ENCODE data around the gene ARHGAP30. TPM values are rescaled to one million over a fixed set of nuclear protein-coding genes. Genes with fewer than 3 reads are reported as not detected.
"Not testable (repeated sequence)": the region's sequence is repeated elsewhere in the genome, so short reads cannot be mapped to it uniquely, and the experiment has no call there.

The ARHGAP30 gene
- total and polyA plus RNA-seq, 12 donors, result 1.2 to 16.4 (median 1.9) TPM

GRCh38 chr1:161068306-161069234, 1.1 kb downstream of the ARHGAP30 start:
- intact Hi-C loops (cut with DNase I), result no loop called here
- Histone ChIP-seq H3K27me3 (peaks cover 0 to 22% (median 9%) of the 10 kb centered on the region in 7 donors), H3K4me1 (peaks cover 0 to 58% (median 0%) of the 10 kb centered on the region in 9 donors), H3K9me3 (no peaks in the 10 kb centered on the region), H3K27ac (peak overlapping the region in 7 of 10 donors; percentile 51 to 97 (median 61)), H3K4me3 (peak overlapping the region in 8 of 10 donors; percentile 5 to 82 (median 36)), H3K36me3 (peaks cover 0 to 16% (median 0%) of the 10 kb centered on the region in 9 donors)
- ATAC-seq (peak; percentile 69 to 85 (median 78)), DNase-seq (peak; percentile 60 to 62)
- WGBS, 2 donors, result 70 to 72% methylated on average over 10 of the region's 10 CpGs
- no peak for TF ChIP-seq CTCF (IDR thresholded peaks at IDR 0.05)

- Histone ChIP-seq H3K9me3 (no peaks in the 10 kb centered on the region), H3K27ac (peak overlapping the region in 1 of 10 donors; percentile 97), H3K27me3 (peaks cover 0 to 28% (median 11%) of the 10 kb centered on the region in 7 donors), H3K4me1 (peaks cover 0 to 62% (median 0%) of the 10 kb centered on the region in 9 donors), H3K4me3 (peak overlapping the region in 1 of 10 donors; percentile 82), H3K36me3 (peaks cover 0 to 25% (median 0%) of the 10 kb centered on the region in 9 donors)
- DNase-seq (no peak), ATAC-seq (no peak)
- intact Hi-C loops (cut with DNase I), result no loop called here
- WGBS, 2 donors, result 71 to 74% methylated on average over 3 of the region's 3 CpGs
- no peak for TF ChIP-seq CTCF (IDR thresholded peaks at IDR 0.05)
These were observed 3.0 kb downstream of the ARHGAP30 start for GRCh38 chr1:161066694-161067093.

GRCh38 chr1:161065681-161066080, 4.0 kb downstream of the ARHGAP30 start:
- DNase-seq; H3K27ac ChIP-seq; ATAC-seq; H3K9me3 ChIP-seq; intact Hi-C loops (cut with DNase I); H3K4me3 ChIP-seq: not testable (repeated sequence)
- Histone ChIP-seq H3K36me3 (peaks cover 0 to 31% (median 0%) of the 10 kb centered on the region in 9 donors), H3K27me3 (peaks cover 0 to 28% (median 18%) of the 10 kb centered on the region in 7 donors), H3K4me1 (peaks cover 0 to 61% (median 0%) of the 10 kb centered on the region in 9 donors)
- 88 to 97% methylated on average over 7 of the region's 7 CpGs for WGBS, 2 donors

DNA sequence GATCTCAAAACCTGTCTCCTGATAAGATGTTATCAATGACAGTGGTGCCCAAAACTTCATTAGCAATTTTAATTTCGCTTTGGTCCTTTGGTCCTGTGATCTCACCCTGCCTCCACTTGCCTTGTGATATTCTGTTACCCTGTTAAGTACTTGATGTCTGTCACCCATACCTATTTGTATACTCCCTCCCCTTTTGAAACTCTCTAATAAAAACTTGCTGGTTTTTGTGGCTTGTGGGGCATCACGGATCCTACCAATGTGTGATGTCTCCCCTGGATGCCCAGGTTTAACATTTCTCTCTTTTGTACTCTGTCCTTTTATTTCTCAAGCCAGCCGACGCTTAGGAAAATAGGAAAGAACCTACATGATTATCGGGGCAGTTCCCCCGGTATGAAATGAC, 5.8 kb downstream of the ARHGAP30 start:
- DNase-seq; H3K9me3 ChIP-seq; ATAC-seq; H3K4me3 ChIP-seq; intact Hi-C loops (cut with DNase I); H3K27ac ChIP-seq: not testable (repeated sequence)
- 51 to 55% methylated on average over 6 of the region's 6 CpGs for WGBS, 2 donors
- H3K27me3 ChIP-seq, result peaks cover 0 to 28% (median 18%) of the 10 kb centered on the region in 7 donors
- H3K36me3 ChIP-seq, result peaks cover 0 to 45% (median 0%) of the 10 kb centered on the region in 9 donors
- peaks cover 0 to 53% (median 0%) of the 10 kb centered on the region in 9 donors for H3K4me1 ChIP-seq

- Histone ChIP-seq H3K4me1 (peaks cover 0 to 37% (median 0%) of the 10 kb centered on the region in 9 donors), H3K9me3 (no peaks in the 10 kb centered on the region), H3K36me3 (peaks cover 0 to 68% (median 0%) of the 10 kb centered on the region in 9 donors), H3K27me3 (peaks cover 0 to 37% (median 18%) of the 10 kb centered on the region in 7 donors), H3K4me3 (no peak overlapping the region), H3K27ac (no peak overlapping the region)
- WGBS, 2 donors, result 91 to 95% methylated on average over 4 of the region's 4 CpGs
- TF ChIP-seq CTCF (IDR thresholded peaks at IDR 0.05), result no peak
- ATAC-seq, result no peak
- intact Hi-C loops (cut with DNase I), result no loop called here
- no peak for DNase-seq
These were observed 8.3 kb downstream of the ARHGAP30 start for GRCh38 chr1:161061419-161061818.
